ENCODE data around the gene IL1RAPL1.
A peak's percentile ranks its signal among the peaks of the same experiment; 100 is the strongest.

The IL1RAPL1 gene

GRCh38 chrX:28586981-28587551, at the start of gene IL1RAPL1:
TSS of gene IL1RAPL1 (plus strand) at chrX:28587446.
- peak; percentile 70 for DNase-seq (ENCODE audit: low read depth, low spot score)

GRCh38 chrX:28542791-28543190, 44.5 kb upstream of the IL1RAPL1 start:
- DNase-seq (ENCODE audit: low read depth, low spot score), result no peak

- no peak for DNase-seq (ENCODE audit: low read depth, low spot score)
Observed at GRCh38 chrX:28549838-28550237, 37.4 kb upstream of the IL1RAPL1 start.

- DNase-seq (ENCODE audit: low read depth, low spot score), result no peak
Observed at GRCh38 chrX:28550331-28550872, 36.8 kb upstream of the IL1RAPL1 start.

GRCh38 chrX:28552322-28552721, 34.9 kb upstream of the IL1RAPL1 start:
- no peak for DNase-seq (ENCODE audit: low read depth, low spot score)

GRCh38 chrX:28552882-28553829, 34.1 kb upstream of the IL1RAPL1 start:
- no peak for DNase-seq (ENCODE audit: low read depth, low spot score)

- DNase-seq (ENCODE audit: low read depth, low spot score), result no peak
Observed at GRCh38 chrX:28576117-28576516, 11.1 kb upstream of the IL1RAPL1 start.

- DNase-seq (ENCODE audit: low read depth, low spot score), result no peak
Observed at GRCh38 chrX:28581522-28581921, 5.7 kb upstream of the IL1RAPL1 start.

GRCh38 chrX:28582511-28582910, 4.7 kb upstream of the IL1RAPL1 start:
- no peak for DNase-seq (ENCODE audit: low read depth, low spot score)

GRCh38 chrX:28584025-28584424, 3.2 kb upstream of the IL1RAPL1 start:
- DNase-seq (ENCODE audit: low read depth, low spot score), result no peak

GRCh38 chrX:28585767-28586166, 1.5 kb upstream of the IL1RAPL1 start:
- DNase-seq (ENCODE audit: low read depth, low spot score), result no peak

GRCh38 chrX:28586286-28586685, 960 bp upstream of the IL1RAPL1 start:
- DNase-seq (ENCODE audit: low read depth, low spot score), result peak; percentile 44

GRCh38 chrX:28589046-28589445, 1.8 kb downstream of the IL1RAPL1 start:
- DNase-seq (ENCODE audit: low read depth, low spot score), result no peak

- peak; percentile 36 for DNase-seq (ENCODE audit: low read depth, low spot score)
Observed at GRCh38 chrX:28590396-28590795, 3.1 kb downstream of the IL1RAPL1 start.

GRCh38 chrX:28591542-28591941, 4.3 kb downstream of the IL1RAPL1 start:
- no peak for DNase-seq (ENCODE audit: low read depth, low spot score)

GRCh38 chrX:28595346-28595745, 8.1 kb downstream of the IL1RAPL1 start:
- DNase-seq (ENCODE audit: low read depth, low spot score), result no peak

GRCh38 chrX:28599957-28600356, 12.7 kb downstream of the IL1RAPL1 start:
- DNase-seq (ENCODE audit: low read depth, low spot score), result no peak

- no peak for DNase-seq (ENCODE audit: low read depth, low spot score)
Observed at GRCh38 chrX:28609003-28609402, 21.8 kb downstream of the IL1RAPL1 start.

- DNase-seq (ENCODE audit: low read depth, low spot score), result peak; percentile 71
Observed at GRCh38 chrX:28609917-28610613, 22.8 kb downstream of the IL1RAPL1 start.

GRCh38 chrX:28610746-28611145, 23.5 kb downstream of the IL1RAPL1 start:
- peak; percentile 33 for DNase-seq (ENCODE audit: low read depth, low spot score)

GRCh38 chrX:28613558-28613957, 26.3 kb downstream of the IL1RAPL1 start:
- no peak for DNase-seq (ENCODE audit: low read depth, low spot score)

- no peak for DNase-seq (ENCODE audit: low read depth, low spot score)
Observed at GRCh38 chrX:28625223-28625622, 38.0 kb downstream of the IL1RAPL1 start.

Measured in astrocyte of the hippocampus (primary cell).